Measurements from ENCODE around the gene MFSD6L.

DNA sequence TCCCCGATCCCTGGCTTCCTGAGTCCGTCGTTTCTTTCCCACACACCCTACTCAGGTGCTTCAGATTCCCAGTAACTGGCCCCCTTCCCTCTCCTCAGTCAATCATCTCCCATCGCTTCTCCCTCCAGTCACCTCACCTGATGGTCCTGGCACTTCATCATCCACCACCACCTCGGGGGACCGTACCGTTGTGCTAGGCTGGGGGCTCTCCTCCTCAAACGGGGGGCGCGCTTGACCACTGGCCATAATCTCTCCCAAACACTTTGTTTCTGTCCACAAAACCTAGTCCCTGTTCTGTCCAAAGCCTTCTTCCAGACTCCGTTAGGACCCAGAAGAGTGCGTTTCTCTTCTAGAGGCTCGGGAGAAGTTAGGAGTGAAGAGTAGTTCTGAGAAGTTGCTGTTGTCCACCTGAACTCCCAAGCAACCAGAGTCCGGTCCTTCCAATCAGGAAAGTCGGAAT lies 41.0 kb downstream of the MFSD6L start, which contains the start of gene SPDYE4:
- TF ChIP-seq POLR2A (IDR thresholded peaks at IDR 0.05) (no peak), POLR2AphosphoS5 (IDR thresholded peaks at IDR 0.05) (no peak)
- TF ChIP-seq, protein P1, sequence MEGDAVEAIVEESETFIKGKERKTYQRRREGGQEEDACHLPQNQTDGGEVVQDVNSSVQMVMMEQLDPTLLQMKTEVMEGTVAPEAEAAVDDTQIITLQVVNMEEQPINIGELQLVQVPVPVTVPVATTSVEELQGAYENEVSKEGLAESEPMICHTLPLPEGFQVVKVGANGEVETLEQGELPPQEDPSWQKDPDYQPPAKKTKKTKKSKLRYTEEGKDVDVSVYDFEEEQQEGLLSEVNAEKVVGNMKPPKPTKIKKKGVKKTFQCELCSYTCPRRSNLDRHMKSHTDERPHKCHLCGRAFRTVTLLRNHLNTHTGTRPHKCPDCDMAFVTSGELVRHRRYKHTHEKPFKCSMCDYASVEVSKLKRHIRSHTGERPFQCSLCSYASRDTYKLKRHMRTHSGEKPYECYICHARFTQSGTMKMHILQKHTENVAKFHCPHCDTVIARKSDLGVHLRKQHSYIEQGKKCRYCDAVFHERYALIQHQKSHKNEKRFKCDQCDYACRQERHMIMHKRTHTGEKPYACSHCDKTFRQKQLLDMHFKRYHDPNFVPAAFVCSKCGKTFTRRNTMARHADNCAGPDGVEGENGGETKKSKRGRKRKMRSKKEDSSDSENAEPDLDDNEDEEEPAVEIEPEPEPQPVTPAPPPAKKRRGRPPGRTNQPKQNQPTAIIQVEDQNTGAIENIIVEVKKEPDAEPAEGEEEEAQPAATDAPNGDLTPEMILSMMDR (IDR thresholded peaks at IDR 0.05), result no peak

All from prostate gland (tissue), 2 donors.